Body of pancreas (tissue), 4 donors: ENCODE results near the gene TM2D3.
"Not testable (repeated sequence)": the region's sequence is repeated elsewhere in the genome, so short reads cannot be mapped to it uniquely, and the experiment has no call there.

Experiments
- CTCF ChIP-seq, 7 experiments: fragments of 450-650 bp in 4 of 7; fragments of 200-600 bp in 3 of 7; sonication (generic) in 3 of 7; IDR thresholded peaks; one replicate each; pipeline ENCODE4 v1.5.1; 2016 to 2019; ENCODE audit warnings: antibody characterized with exemption in 7 of 7
- POLR2A ChIP-seq, 3 donors: fragments of 450-650 bp; IDR thresholded peaks; one replicate each; pipeline ENCODE4 v1.6.1; 2016; ENCODE audit warnings: antibody characterized with exemption in 3 of 3, mild to moderate bottlenecking in 2 of 3

- not testable (repeated sequence) for TF ChIP-seq CTCF, POLR2A (IDR thresholded peaks at IDR 0.05)
These were observed 2.6 kb upstream of the TM2D3 start for GRCh38 chr15:101654624-101655337.
